Limb (tissue), 2 donors: ENCODE measurements around the gene PRDM11.

Source experiments
- DNase-seq, 2 donors: peaks; one replicate each; pipeline ENCODE4 v3.0.0-alpha.2; 2016; ENCODE audit errors: extremely low spot score in 2 of 2

Gene PRDM11

DNA sequence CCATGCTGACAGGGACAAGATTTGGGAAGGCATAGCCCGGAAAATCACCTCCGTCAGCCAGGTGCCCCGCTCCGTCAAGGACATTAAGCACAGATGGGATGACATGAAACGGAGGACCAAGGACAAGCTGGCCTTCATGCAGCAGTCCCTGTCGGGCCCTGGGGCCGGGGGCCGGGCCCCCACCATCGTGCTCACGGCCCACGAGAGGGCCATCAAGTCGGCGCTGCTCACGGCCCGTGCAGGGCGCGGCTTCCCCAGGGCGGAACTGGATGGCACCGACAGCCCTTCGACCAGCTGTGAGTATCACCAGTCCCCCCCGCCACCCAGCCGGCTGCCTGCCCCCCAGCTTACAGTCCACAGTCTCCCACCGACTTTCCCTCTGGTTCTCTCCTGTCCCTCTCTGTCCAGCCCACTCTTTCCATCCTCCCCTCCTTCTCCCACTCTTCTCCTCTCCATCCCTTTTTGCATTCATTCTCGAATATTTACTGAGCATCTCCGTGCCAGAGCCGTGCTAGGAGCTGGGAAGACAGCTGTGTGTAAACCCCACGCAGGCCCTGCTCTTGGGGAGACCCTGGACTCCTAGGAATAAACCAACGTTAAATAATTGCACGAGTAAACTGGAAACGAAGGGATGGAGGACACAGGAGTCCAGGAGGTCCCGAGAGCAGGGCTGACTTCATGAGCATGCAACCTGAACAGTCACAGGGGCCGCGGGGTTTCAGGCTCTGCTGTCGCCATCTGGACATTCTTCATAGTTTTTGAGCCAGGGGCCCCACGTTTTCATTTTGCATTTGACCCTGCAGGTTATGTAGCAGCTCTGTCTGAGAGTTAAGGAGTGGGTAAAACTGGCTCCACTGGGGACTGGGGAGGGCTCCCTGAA is 62.8 kb downstream of the PRDM11 start:
- DNase-seq, result no peak

GRCh38 chr11:45209891-45210699 is 63.7 kb downstream of the PRDM11 start:
- peak; percentile 92 to 96 for DNase-seq

- no peak for DNase-seq
Observed at GRCh38 chr11:45210846-45211245, 64.4 kb downstream of the PRDM11 start.

DNA sequence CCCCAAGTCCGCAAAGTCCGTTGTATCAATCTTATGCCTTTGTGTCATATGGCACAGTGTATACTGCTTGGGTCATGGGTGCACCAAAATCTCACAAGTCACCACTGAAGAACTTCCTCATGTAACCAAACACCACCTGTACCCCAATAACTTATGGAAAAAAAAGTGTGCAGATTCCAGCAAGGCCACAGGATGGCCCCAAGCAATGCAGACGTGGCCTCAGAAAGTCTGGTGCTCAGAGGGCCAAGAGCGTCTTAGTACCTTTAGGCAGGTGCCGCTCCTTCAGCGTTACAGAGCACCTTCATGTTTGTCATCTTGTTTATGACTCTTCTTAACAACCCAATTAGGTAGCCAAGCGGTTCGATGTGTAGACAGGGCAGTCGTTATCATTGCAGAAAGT is 65.3 kb downstream of the PRDM11 start:
- no peak for DNase-seq

DNA sequence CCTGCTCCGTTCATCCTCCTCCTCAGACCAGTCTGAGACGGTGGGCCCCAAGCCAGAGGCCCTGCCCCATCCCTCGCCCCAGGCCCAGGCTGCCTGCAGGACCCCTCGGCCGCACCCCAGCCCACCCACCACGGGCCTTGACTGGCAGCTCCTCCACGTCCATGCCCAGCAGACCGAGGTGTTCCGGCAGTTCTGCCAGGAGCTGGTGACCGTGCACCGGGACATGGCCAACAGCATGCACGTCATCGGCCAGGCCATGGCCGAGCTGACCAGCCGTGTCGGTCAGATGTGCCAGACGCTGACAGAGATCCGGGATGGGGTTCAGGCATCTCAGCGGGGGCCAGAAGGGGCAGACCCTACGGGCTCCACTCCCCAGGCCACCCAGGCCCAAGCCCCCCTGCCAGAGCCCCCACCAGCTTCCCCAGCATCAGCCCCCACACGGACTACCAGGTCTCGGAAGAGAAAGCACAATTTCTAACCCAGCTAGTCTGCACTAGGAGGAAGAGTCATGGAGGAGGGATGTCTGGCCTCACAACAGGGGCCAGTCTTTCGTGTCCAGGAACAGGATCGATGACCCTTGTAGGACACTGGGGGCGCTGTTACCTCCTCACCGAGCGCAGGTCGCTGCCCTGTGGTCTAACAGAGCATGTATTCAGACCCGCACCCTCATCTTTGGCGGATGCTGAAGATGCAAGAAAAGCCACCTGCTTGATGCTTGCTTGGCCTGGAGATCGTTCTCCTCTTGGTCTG is 66.3 kb downstream of the PRDM11 start:
- DNase-seq, result no peak

DNA sequence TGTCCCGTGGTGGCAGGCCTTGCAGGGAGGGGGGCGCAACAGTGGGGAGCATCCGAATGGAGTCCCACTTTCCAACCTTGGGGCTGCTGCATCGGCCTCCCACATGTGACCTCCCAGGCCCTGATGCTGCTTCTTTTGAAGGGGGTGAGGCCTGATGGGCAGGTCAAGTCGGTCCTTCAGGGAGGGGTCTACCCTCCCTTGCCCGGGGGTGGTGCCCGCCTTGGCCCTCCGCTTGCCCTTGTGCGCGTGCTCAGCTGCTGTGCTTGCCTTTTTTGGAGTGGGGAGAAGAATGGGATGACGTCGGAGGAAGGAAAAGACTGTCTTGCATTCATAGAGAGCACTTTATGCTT is 66.9 kb downstream of the PRDM11 start:
- DNase-seq, result no peak

DNA sequence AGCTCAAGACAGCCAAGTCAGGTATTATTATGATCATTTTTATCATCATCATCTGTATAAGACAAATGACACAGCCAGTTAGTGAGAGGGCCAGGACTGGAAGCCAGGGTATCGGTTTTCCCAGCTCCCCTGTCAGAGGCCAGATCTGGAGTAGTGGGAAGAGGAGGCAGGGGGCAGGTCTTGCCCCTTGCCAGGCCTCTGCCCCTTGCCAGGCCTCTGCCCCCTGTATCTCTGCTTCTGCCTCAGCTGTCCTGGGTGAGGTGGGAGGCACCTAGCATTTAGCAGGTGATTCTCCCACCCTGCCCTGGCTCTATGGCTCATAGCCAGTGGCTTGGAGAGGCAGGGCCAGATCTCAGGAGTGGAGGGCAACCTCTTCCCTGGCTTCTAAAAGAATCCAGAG is 67.3 kb downstream of the PRDM11 start:
- no peak for DNase-seq

GRCh38 chr11:45215098-45215865 is 68.8 kb downstream of the PRDM11 start:
- no peak for DNase-seq

DNA sequence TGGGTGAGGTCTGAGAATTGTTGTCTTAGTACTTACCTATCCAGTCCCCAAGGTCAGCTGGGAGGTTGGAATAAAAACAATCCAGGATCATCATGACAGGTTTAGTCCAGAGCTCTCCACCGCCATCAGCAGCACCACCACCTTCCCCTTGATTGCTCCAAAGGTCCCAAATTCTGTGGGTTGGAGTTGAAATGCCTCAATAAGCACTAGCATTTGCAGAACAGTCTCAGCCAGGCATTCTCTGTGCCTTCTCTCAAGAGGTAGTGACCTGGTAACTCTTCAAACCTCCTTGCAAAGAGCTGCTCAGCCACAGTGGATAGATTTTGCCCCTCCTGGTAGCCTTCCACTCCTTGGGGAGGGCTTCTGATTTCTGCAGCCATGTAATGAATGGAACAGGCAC is 69.6 kb downstream of the PRDM11 start:
- no peak for DNase-seq

DNA sequence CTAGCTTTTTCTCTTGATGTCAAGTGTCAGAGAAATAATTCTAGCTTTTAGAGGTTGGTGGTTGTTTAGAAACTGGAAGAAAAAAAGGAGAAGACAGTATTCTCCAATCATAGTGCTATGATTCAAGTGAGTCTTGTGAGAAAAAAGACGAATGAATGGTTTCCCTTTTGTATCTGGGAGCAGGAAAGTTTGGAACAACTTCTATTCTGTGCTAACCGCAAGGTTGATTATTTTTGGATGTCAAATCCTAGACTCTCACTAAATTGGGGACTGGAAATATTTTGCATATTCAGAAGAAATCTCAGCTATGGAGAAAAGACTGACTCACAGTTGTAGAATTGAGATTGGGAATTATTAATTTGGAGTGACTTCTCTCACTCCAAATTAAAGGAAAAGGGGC is 70.5 kb downstream of the PRDM11 start:
- DNase-seq, result no peak

- DNase-seq, result no peak
Observed at GRCh38 chr11:45217991-45218390, 71.6 kb downstream of the PRDM11 start.

- DNase-seq, result no peak
Observed at GRCh38 chr11:45218705-45219104, 72.3 kb downstream of the PRDM11 start.

DNA sequence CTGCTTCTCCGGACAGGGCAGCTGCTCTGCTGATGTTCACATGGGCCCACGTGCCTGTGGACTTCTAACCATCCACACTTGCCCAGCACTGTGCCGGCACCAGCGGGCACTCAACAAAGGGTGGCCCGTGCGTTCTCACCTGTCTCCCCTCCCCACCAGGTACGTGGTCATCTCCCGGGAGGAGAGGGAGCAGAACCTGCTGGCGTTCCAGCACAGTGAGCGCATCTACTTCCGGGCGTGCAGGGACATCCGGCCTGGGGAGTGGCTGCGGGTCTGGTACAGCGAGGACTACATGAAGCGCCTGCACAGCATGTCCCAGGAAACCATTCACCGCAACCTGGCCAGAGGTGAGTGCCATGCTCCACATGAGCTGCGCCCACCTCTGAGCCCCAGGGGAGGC is 73.0 kb downstream of the PRDM11 start:
- DNase-seq, result no peak

GRCh38 chr11:45223496-45223895 is 77.1 kb downstream of the PRDM11 start:
- no peak for DNase-seq

DNA sequence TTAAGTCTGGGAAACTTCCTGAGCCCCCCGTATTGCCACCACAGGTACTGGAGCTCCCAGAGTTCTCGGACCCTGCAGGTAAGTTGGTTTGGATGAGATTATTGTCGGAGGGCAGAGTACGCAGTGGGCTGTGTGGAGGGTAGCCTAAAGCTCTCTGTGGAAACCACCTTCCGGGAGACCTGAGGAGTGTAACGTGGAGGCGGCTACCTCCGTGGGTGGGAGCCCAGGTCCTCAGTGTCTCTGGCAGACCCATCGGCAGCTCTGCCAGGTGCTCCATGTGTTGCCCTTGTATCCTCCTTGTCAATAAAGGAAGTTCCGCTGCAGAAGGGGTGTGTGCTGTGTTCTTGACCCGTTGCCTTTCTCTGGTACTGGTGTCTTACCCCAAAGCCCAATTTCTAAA is 78.3 kb downstream of the PRDM11 start:
- no peak for DNase-seq

GRCh38 chr11:45225277-45225676 is 78.8 kb downstream of the PRDM11 start:
- no peak for DNase-seq

DNA sequence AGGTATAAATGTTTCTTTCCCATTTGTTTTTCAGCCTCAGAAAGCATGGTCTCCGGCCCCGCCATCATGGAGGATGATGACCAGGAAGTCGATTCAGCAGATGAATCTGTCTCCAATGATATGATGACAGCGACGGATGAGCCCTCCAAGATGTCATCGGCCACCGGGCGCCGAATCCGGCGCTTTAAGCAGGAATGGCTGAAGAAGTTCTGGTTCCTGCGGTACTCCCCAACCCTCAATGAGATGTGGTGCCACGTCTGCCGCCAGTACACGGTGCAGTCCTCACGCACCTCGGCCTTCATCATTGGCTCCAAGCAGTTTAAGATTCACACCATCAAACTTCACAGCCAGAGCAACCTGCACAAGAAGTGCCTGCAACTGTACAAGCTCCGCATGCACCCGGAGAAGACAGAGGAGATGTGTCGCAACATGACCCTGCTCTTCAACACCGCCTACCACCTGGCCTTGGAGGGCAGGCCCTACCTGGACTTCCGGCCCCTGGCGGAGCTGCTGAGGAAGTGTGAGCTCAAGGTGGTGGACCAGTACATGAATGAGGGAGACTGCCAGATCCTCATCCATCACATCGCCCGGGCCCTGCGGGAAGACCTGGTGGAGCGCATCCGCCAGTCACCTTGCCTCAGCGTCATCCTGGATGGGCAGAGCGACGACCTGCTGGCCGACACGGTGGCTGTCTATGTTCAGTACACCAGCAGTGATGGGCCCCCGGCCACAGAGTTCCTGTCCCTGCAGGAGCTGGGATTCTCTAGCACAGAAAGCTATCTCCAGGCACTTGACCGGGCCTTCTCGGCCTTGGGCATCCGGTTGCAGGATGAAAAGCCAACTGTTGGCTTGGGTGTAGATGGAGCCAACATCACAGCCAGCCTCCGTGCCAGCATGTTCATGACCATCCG is 79.8 kb downstream of the PRDM11 start:
- no peak for DNase-seq

GRCh38 chr11:45226901-45227300 is 80.5 kb downstream of the PRDM11 start:
- no peak for DNase-seq

- DNase-seq, result no peak
Observed at GRCh38 chr11:45227836-45228235, 81.4 kb downstream of the PRDM11 start.

DNA sequence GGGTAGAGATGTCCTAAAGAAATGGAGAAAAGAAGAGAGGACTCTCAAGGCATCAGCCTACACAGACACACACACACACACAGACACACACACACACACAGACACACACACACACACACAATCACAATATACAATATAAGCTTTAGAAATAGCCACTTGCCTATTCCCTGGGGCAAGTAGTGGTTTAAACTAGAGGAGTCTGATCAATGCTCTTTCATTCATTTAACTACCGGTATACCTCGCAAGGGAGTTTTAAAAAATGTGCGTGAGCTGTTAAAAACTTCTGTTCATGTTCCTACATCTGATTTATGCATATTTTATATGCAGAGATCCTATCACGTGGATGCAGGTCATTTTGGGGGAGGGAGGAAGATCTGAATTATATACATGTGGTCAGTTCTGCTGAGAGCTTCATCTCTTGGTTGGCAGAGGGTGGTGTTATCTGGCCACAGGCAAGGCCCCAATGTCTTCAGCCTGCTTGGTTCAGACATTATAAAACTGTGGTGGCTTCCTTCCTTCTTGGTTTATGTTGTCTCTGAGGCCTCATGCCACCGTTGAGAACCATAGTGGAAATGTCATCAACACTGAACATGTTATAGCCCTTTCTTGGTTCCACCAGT is 83.1 kb downstream of the PRDM11 start:
- DNase-seq, result no peak
